Colon (tissue), 2 donors: Measurements from ENCODE around the gene TNKS2.
A peak's percentile ranks its signal among the peaks of the same experiment; 100 is the strongest.
"Not testable (repeated sequence)": the region's sequence is repeated elsewhere in the genome, so short reads cannot be mapped to it uniquely, and the experiment has no call there.

Source experiments
- FAIRE-seq: peaks from 2 replicates; lab custom pipeline; 2012; peaks lifted over from hg19 to GRCh38; lab: Jason Lieb, UNC
- donor health status: control.
- donor health status: control.

Gene TNKS2

GRCh38 chr10:91865562-91866081 is 67.4 kb downstream of the TNKS2 start:
- no peak for FAIRE-seq

DNA sequence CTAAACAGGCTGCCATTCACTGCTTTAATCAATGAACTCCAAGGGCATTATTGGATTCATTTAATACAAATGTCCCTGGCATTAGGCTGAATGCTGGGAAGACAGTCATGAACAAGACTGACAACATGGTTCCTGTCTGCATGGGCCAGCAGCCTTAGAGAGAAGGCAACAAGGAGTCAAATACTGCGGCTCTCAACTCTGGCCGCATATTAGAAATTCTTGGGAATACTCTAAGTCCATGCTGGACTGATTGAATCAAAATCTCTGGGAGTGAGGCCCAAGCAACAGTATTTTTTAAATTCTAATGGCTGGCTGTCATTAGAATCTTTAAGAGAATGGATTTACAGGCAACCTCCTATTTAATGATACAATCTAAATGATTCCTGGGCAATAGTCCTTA is 76.9 kb downstream of the TNKS2 start:
- no peak for FAIRE-seq

- FAIRE-seq, result no peak
These were observed 77.6 kb downstream of the TNKS2 start for GRCh38 chr10:91875779-91876178.

GRCh38 chr10:91879515-91880170 is 81.4 kb downstream of the TNKS2 start:
- no peak for FAIRE-seq

- no peak for FAIRE-seq
These were observed 82.1 kb downstream of the TNKS2 start for GRCh38 chr10:91880310-91880709.

GRCh38 chr10:91883549-91884444 is 85.6 kb downstream of the TNKS2 start:
- FAIRE-seq, result no peak

DNA sequence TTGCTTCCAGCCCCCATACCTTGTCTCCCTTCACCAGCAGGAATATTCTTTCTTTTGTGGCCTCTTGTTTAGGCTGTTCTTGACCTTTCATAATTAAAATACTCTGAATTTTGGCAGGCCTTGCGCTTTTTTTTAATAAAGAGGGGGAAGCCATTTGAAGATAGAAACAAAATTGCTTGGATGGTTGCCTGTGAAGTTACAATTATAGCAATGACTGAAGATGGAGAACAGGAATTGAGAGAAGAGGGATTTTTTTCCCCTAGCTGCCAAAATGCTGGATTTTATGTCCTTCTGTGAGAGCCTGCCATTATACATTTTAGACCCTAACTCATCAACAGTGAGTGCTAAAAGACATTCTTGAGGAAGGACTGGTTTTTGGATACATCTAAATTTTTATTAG is 86.3 kb downstream of the TNKS2 start:
- FAIRE-seq, result no peak

- FAIRE-seq, result no peak
These were observed 87.3 kb downstream of the TNKS2 start for GRCh38 chr10:91885362-91886079.

DNA sequence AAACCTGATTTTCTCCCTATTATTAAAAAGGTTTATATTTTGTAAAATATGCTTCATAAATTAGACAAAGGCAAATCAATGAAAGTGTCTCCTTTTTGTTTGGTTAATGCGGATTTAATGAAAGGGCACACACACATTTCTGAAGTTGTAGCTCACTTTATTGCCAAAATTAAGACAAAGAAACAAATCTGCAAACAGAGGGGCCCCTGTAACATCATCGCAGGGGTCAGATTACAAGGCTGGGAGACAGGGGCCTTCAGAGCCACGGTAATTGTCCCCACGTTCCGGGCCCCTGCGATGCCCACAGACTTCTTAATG is 88.7 kb downstream of the TNKS2 start:
- FAIRE-seq, result no peak

DNA sequence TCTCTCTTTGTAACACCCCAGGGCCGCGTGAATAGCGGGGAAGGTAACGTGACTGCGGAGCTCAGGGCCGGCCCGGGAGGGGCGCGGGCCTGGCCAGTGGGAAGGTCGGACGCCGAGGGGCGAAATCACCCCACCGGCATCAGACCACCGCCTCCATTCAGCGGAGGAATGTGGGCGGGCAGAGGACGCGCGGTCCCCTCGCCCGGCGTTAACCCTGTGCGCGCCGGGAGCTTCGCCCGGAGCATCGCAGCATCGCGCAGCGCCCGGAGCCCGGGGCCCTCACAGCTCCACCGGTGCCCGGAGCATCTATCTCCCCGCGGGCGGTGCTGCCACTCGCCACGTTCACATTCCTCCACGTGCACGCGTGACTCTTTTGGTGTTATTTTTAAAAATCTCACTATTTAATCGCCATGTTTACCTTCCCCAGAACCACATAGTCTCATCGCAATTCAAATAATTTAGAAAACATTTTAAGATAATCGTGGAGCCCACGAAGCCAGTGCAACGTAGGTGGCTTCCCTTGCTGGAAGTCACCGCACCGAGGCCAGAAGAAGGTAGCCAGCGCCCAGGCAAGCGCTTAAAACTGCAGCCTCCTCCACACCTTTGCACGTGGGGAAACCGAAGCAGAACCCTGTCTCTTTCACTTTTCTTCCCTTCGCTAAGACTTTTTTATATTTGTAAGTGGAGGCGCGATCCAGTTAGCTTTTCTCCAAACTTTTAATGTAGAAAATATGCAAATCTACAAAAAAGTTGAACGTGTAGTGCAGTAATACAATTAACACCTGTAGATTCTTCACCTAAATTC is 89.2 kb downstream of the TNKS2 start:
- FAIRE-seq, result no peak

GRCh38 chr10:91891125-91892001 is 93.1 kb downstream of the TNKS2 start:
- FAIRE-seq, result no peak

DNA sequence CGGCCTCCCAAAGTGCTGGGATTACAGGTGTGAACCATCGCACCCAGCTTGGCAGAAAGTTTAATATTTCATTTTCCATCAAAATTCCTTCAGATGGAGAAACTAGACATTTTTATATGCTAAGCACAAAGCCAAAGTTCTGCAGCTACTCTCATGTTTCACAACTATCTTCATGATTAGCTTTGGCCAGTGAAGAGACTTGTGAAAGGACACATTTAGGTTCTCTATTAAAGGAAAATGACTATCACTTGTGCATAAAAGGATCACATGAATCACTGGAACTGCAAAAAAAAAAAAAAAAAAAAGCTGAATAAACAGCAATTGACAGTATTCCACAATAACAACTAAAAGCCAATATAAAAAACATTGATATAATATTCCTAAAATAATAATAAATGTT is 94.8 kb downstream of the TNKS2 start:
- peak; percentile 33 for FAIRE-seq

GRCh38 chr10:91894261-91894685 is 96.0 kb downstream of the TNKS2 start:
- FAIRE-seq, result not testable (repeated sequence)

GRCh38 chr10:91896212-91896756 is 98.1 kb downstream of the TNKS2 start:
- FAIRE-seq, result no peak

DNA sequence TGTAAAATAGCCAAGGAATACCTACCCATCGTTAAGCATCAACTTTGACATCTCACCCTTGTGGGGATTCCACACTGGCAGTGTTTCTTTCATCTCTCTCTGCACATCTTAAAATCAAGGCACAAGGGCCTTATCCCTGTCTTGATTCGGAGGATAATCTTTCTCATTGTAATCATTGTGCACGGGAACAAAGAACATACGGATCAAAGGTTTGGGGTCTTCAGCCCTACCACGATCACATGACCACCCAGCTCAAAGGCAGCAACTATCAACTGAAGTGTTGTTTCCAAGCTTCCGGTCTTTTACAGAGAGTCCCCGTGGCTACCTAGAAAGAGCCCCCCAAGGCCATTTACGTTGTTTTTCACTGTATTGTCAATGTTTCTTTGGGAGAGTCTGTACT is 99.2 kb downstream of the TNKS2 start:
- no peak for FAIRE-seq

DNA sequence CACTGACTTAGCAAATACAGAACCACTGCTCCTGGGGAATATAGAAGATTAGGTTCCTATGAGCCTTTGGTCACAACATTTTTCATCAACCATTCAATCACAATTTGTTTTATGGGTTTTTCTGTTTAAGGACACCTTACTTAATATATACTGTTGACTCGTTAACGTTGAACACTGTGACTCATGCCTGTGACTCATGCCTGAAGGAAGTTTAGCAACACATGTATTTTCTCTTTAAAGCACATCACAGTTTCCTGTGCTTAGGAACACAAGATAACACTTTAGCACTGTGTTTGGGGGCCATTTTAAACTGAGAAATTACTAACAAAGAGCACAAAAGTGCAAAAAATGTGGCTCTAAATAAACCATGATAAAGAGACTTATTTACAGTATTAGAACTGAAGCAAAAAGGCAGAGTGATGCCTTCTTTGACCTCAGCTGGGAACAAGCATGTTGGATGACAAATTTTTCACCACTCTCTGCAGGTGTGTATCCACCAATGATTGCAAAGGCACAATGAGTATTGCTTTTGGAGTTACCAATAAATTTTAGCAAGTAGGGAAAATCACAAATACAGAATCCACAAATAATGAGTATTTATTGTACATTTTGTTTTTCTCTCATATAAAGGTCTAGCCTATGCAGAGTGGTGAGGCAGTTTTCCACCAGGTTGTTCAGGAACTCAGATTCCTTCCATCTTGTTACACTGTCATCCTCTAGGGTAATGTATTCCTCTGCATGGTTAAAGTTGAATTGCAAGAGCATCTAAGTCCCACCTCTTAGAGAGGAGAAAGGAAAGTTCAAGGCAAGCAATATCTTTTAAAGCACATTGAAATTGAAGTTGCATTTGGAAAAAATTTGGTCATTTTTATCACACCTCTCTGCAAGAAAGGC is 103.8 kb downstream of the TNKS2 start:
- no peak for FAIRE-seq

DNA sequence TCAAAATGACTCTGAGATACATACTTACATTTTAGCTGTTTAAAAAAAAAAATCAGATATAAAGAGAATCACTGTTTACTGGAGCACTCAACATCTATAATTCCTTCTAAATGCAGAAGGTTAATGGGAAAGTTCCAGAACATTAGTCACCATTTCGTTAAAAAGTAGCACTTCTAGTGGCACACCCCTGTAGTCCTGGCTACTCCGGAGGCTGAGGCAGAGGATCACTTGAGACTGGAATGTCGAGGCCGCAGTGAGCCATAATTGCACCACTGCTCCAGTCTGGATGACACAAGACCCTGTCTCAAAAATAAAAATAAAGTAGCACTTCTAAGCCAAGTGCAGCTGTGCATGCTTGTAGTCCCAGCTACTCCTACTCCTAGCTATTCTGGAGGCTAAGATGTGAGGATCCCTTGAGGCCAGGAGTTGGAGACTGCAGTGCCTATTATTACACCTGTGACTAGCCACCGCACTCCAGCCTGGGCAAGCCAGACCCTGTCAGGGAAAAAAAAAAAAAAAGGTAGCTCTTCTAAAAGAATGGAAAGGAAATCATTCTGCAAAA is 108.9 kb downstream of the TNKS2 start:
- no peak for FAIRE-seq

DNA sequence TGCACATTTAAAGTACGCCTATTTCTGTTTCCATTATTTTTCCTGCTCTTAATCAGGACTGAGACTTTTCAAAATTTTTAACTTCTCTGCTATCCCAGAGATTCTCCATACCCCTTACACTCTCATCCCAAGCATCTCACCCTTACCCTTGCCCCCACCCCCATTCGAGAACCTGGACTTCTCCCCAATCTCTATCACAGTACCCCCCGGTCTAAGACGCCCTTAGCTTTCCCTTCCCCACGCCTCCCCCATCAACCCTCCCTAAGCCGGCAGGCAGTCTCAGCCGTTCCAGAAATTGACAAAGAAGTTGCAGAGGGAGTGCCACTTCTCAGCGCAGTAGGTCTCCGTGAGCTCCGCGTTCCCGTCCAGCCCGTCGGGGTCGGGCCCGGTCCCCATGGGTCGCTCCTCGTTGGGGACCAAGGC is 109.7 kb downstream of the TNKS2 start:
- no peak for FAIRE-seq
